HepG2 (cell line): ENCODE data around the gene RBM12. TPM values are rescaled to one million over a fixed set of nuclear protein-coding genes. Genes with fewer than 3 reads are reported as not detected.
A peak's percentile ranks its signal among the peaks of the same experiment; 100 is the strongest.

Experiments
- ATAC-seq: fragments of 200-7000 bp; cut with Tn5 transposase; 3 replicates; pipeline ENCODE4 v1.9.1; 2020; ENCODE audit warnings: mild to moderate bottlenecking, moderate library complexity
- BruUV-seq: library from RNA; stranded (reverse); fragments of 400-500 nt; replicated peaks from 2 replicates; lab custom pipeline; 2021; lab: Mats Ljungman, UMichigan
- CTCF ChIA-PET: fragments of 300-600 bp; formaldehyde crosslinking; extraction: SDS; loops from one replicate; lab custom pipeline; 2021; ENCODE audit warnings: low total read pairs, inconsistent platforms, low intra/inter-chr PET ratio; lab: Yijun Ruan, JAX
- POLR2A ChIA-PET: fragments of 350-600 bp; sonication (Branson Sonifier 250); formaldehyde crosslinking; loops from one replicate; lab custom pipeline; 2020; ENCODE audit warnings: antibody characterized with exemption, inconsistent platforms; lab: Yijun Ruan, JAX
- DNase-seq: peaks from one replicate; pipeline ENCODE4 v3.0.0-alpha.2; 2015; ENCODE audit warnings: low spot score
- FAIRE-seq: peaks from 3 replicates; lab custom pipeline; 2011; peaks lifted over from hg19 to GRCh38; lab: Jason Lieb, UNC
- H2AFZ ChIP-seq: one replicate; pipeline ENCODE4 v1.6.1; 2011; ENCODE audit warnings: low read length, inconsistent platforms
- H3K27ac ChIP-seq: fragments of 300-600 bp; 3 replicates; pipeline ENCODE4 v1.8.0; 2011; ENCODE audit warnings: mixed run types, mild to moderate bottlenecking, mixed read lengths, low read length, inconsistent platforms; ENCODE audit not compliant: insufficient read depth; ENCODE audit errors: extremely low read length
- H3K27me3 ChIP-seq, 2 experiments: fragments of 200-600 bp in 1 of 2; 2 replicates in 1 of 2; 3 replicates in 1 of 2; pipeline versions ENCODE4 v1.6.0 to v1.8.0; 2011; ENCODE audit warnings: low read length in 2 of 2, mild to moderate bottlenecking in 2 of 2, moderate library complexity in 2 of 2, inconsistent platforms in 1 of 2; ENCODE audit not compliant: insufficient read depth in 2 of 2, control insufficient read depth in 1 of 2
- H3K36me3 ChIP-seq, 2 experiments: fragments of 200-600 bp in 1 of 2; replicated peaks in 1 of 2; 2 replicates in 1 of 2; 3 replicates in 1 of 2; pipeline versions ENCODE4 v1.5.1 to v1.8.0; 2011; ENCODE audit warnings: low read length in 2 of 2, inconsistent platforms in 1 of 2; ENCODE audit not compliant: insufficient read depth in 2 of 2, control insufficient read depth in 1 of 2
- H3K4me1 ChIP-seq: 2 replicates; pipeline ENCODE4 v1.5.1; 2012; ENCODE audit warnings: low read length, inconsistent platforms; ENCODE audit not compliant: insufficient read depth
- H3K4me2 ChIP-seq: 2 replicates; pipeline ENCODE4 v1.6.0; 2011; ENCODE audit warnings: low read depth, low read length, inconsistent platforms
- H3K4me3 ChIP-seq, 3 experiments: fragments of 200-600 bp in 1 of 3; sonication (generic), shearing (Covaris generic) in 1 of 3; replicated peaks in 1 of 3; 2 replicates each; pipeline ENCODE4 v1.5.1; 2011 to 2016; ENCODE audit warnings: low read length in 3 of 3, inconsistent platforms in 2 of 3, low read depth in 2 of 3, mild to moderate bottlenecking in 2 of 3, control low read depth in 1 of 3, mixed read lengths in 1 of 3; ENCODE audit not compliant: insufficient read depth in 1 of 3
- H3K79me2 ChIP-seq: one replicate; pipeline ENCODE4 v1.6.1; 2011; ENCODE audit warnings: low read length, inconsistent platforms; ENCODE audit not compliant: insufficient read depth
- H3K9ac ChIP-seq: 2 replicates; pipeline ENCODE4 v1.6.0; 2011; ENCODE audit warnings: mild to moderate bottlenecking, low read depth, low read length, inconsistent platforms; ENCODE audit not compliant: insufficient read depth
- H3K9me3 ChIP-seq: 2 replicates; pipeline ENCODE4 v1.5.1; 2012; ENCODE audit warnings: mild to moderate bottlenecking, low read length
- H4K20me1 ChIP-seq: 2 replicates; pipeline ENCODE4 v1.6.0; 2011; ENCODE audit warnings: inconsistent platforms, mild to moderate bottlenecking, low read length, moderate library complexity; ENCODE audit not compliant: insufficient read depth
- MAFF ChIP-seq: IDR thresholded peaks from 2 replicates; pipeline ENCODE4 v1.6.1; 2011; ENCODE audit warnings: low read depth, low read length, improper control_type of control experiment
- MIER3 ChIP-seq: IDR thresholded peaks from 2 replicates; pipeline ENCODE4 v1.6.1; 2016; ENCODE audit warnings: missing compliant biosample characterization, borderline replicate concordance
- POLR2A ChIP-seq, 2 experiments: IDR thresholded peaks; 2 replicates each; pipeline ENCODE4 v1.6.1; 2011; ENCODE audit warnings: low read depth in 2 of 2, low read length in 2 of 2, mild to moderate bottlenecking in 1 of 2, moderate library complexity in 1 of 2; ENCODE audit not compliant: insufficient read depth in 1 of 2
- POLR2AphosphoS2 ChIP-seq: IDR thresholded peaks from 2 replicates; pipeline ENCODE4 v1.6.1; 2011; ENCODE audit warnings: low read depth, low read length, improper control_type of control experiment
- POLR2AphosphoS5 ChIP-seq: IDR thresholded peaks from 2 replicates; pipeline ENCODE4 v1.6.1; 2012; ENCODE audit warnings: low read depth, low read length
- POLR2G ChIP-seq: fragments of 200-400 bp; formaldehyde crosslinking; IDR thresholded peaks from 2 replicates; pipeline ENCODE4 v1.6.1; 2018; ENCODE audit warnings: mild to moderate bottlenecking, low read depth, low read length, moderate library complexity
- RBM22 ChIP-seq: fragments of 200-400 bp; formaldehyde crosslinking; optimal IDR thresholded peaks from 2 replicates; pipeline ENCODE3; 2017; ENCODE audit warnings: mild to moderate bottlenecking, low read length, moderate library complexity
- STAG1 ChIP-seq: sonication (generic); formaldehyde crosslinking; IDR thresholded peaks from 2 replicates; pipeline ENCODE4 v1.4.0; 2020; ENCODE audit warnings: missing genetic modification reagents
- TFAP4 ChIP-seq: sonication (generic); IDR thresholded peaks from 2 replicates; pipeline ENCODE4 v1.6.1; 2016; ENCODE audit warnings: low read depth, borderline replicate concordance
- TP53 ChIP-seq: sonication (generic); formaldehyde crosslinking; conservative IDR thresholded peaks from 2 replicates; pipeline ENCODE4 v1.4.0; 2020; ENCODE audit warnings: missing genetic modification reagents
- ZMYM2 ChIP-seq: sonication (generic); formaldehyde crosslinking; IDR thresholded peaks from 2 replicates; pipeline ENCODE4 v1.8.0; 2022; ENCODE audit warnings: mild to moderate bottlenecking, missing genetic modification reagents
- ZNF276 ChIP-seq: sonication (generic); formaldehyde crosslinking; IDR thresholded peaks from 2 replicates; pipeline ENCODE4 v1.4.0; 2020; ENCODE audit warnings: mild to moderate bottlenecking, low read depth, missing genetic modification reagents
- ZNF513 ChIP-seq: sonication (generic); formaldehyde crosslinking; conservative IDR thresholded peaks from 2 replicates; pipeline ENCODE4 v1.5.0; 2020; ENCODE audit warnings: missing genetic modification reagents
- ZNF607 ChIP-seq: sonication (generic); formaldehyde crosslinking; IDR thresholded peaks from 2 replicates; pipeline ENCODE4 v1.5.1; 2020; ENCODE audit warnings: missing genetic modification reagents, mild to moderate bottlenecking, borderline replicate concordance
- ZNF761 ChIP-seq: sonication (generic); formaldehyde crosslinking; conservative IDR thresholded peaks from 2 replicates; pipeline ENCODE4 v1.4.0; 2020; ENCODE audit warnings: mild to moderate bottlenecking, missing genetic modification reagents
- WGBS: methylation state at CpG from one replicate; pipeline ENCODE4 v1.1.6; 2017; ENCODE audit warnings: low lambda C conversion rate; 5-methylcytosine and 5-hydroxymethylcytosine counted together
- in situ Hi-C: cut with HindIII; loops from 2 replicates; pipeline ENCODE4 v1.10.0; 2017; ENCODE audit warnings: low pct_unique_long_range_greater_than_20kb; ENCODE audit not compliant: extremely low pct_ligation_motif_present
- intact Hi-C: fragments of 100-400 bp; cut with micrococcal nuclease; formaldehyde crosslinking; loops from one replicate; pipeline ENCODE4 v1.10.0; 2022; ENCODE audit not compliant: unreplicated experiment
- polyA plus RNA-seq, 8 experiments: library from polyadenylated mRNA; depleted of rRNA in 3 of 8; stranded (reverse) in 7 of 8; unstranded in 1 of 8; fragments of >200 nt; fragmentation: Illumina TruSeq in 4 of 8; extraction: Trizol in 4 of 8; gene quantifications; 2 replicates each; pipeline versions ENCODE4 v1.2.1 to v1.2.3, GENCODE V29; 2011 to 2016; ENCODE audit warnings: low read depth in 4 of 8, missing spikeins in 1 of 8, mixed read lengths in 1 of 8; ENCODE audit not compliant: insufficient read depth in 1 of 8
- total RNA-seq, 5 experiments: library from RNA; depleted of rRNA; stranded (reverse); fragments of >200 nt; fragmentation: Illumina TruSeq; extraction: Trizol; gene quantifications; 2 replicates each; pipeline ENCODE4 v1.2.3, GENCODE V29; 2016; ENCODE audit warnings: low read depth in 1 of 5

RBM12 gene
- total and polyA plus RNA-seq, 2 of the 13 experiments (the other 11 are each of a cell fraction or from before 2014, with no cell fraction given), result 97.9 to 104 TPM

- no peak for TF ChIP-seq TFAP4
- TF ChIP-seq ZNF513, result no peak
- TF ChIP-seq TP53 (CRISPR knock-in tag), result peak; percentile 20; the same call in 1 of the 2 replicates
- no peak; the same call in 1 of the 2 replicates for TF ChIP-seq STAG1
Measured at GRCh38 chr20:35664466-35665206, at the start of gene RBM12, which contains the start of gene CPNE1 (continued).

- H3K4me2 ChIP-seq, result no peak overlapping the region
- peaks cover 90% of the 10 kb centered on the region for H3K79me2 ChIP-seq
- BruUV-seq, result no TSS peak
- no peak overlapping the region for H2AFZ ChIP-seq
- no peak for ATAC-seq
- no peak for TF ChIP-seq ZNF276
- TF ChIP-seq POLR2AphosphoS5, result peak; percentile 51
- no peak for TF ChIP-seq ZMYM2 (CRISPR knock-in tag)
- TF ChIP-seq POLR2G, result 0 out of 2 replicates have a peak, but pooled peaks have one; percentile 43
- 0 out of 2 replicates have a peak, but pooled peaks have one; percentile 15 for TF ChIP-seq ZNF761 (CRISPR knock-in tag)
- peak in 1 of 2 experiments; percentile 23; a peak in 2 of 4 replicates for TF ChIP-seq POLR2A (IDR thresholded peaks at IDR 0.05; ENCODE audit: insufficient read depth in 1 of 2, low read depth in 2 of 2, low read length in 2 of 2)
- peak; percentile 63; the same call in 1 of the 2 replicates for TF ChIP-seq POLR2AphosphoS2
- TF ChIP-seq ZNF607 (CRISPR knock-in tag), result 0 out of 2 replicates have a peak, but pooled peaks have one; percentile 38
- TF ChIP-seq RBM22, result peak; percentile 74
- no peak for TF ChIP-seq MIER3 (CRISPR knock-in tag)
- TF ChIP-seq MAFF, result no peak
- peaks cover 64 to 94% of the 10 kb centered on the region in 2 experiments for H3K36me3 ChIP-seq
- 98% methylated on average over 4 of the region's 4 CpGs for WGBS
- H3K9me3 ChIP-seq, result no peaks in the 10 kb centered on the region
- in situ Hi-C loops (no loop called here), intact Hi-C loops (no loop called here)
- H3K4me3 ChIP-seq, result no peak overlapping the region
- ChIA-PET CTCF (no interaction called here), POLR2A (interaction anchor here (0.7 to 23.6 kb wide), 7 partner anchors 11 to 173 kb away, joined by 3 to 319 read pairs (median 6); partner anchors contain the start of genes NFS1, PHF20, RBM39 and ROMO1)
- DNase-seq, result no peak
- H3K9ac ChIP-seq, result no peak overlapping the region
- no peaks in the 10 kb centered on the region for H3K27me3 ChIP-seq
- no peak for FAIRE-seq
- peaks cover 98% of the 10 kb centered on the region for H4K20me1 ChIP-seq
- no peaks in the 10 kb centered on the region; the same call in 1 of the 2 replicates for H3K4me1 ChIP-seq
- no peak overlapping the region for H3K27ac ChIP-seq
Measured at GRCh38 chr20:35714127-35714526, 49.4 kb upstream of the RBM12 start.
